Osteocyte (in vitro differentiated cells): ENCODE measurements around the gene NUDT3. TPM values are rescaled to one million over a fixed set of nuclear protein-coding genes. Genes with fewer than 3 reads are reported as not detected.
"Not testable (repeated sequence)": the region's sequence is repeated elsewhere in the genome, so short reads cannot be mapped to it uniquely, and the experiment has no call there.

ENCODE experiments used
- DNase-seq: peaks from one replicate; pipeline ENCODE4 v3.0.0; 2021; ENCODE audit warnings: mixed read lengths; ENCODE audit not compliant: unreplicated experiment; ENCODE audit errors: extremely low spot score
- H3K27ac Mint-ChIP-seq: one replicate; pipeline ENCODE4 v1.8.0; 2021; ENCODE audit warnings: mild to moderate bottlenecking, mixed read lengths; ENCODE audit not compliant: unreplicated experiment
- H3K27me3 Mint-ChIP-seq: one replicate; pipeline ENCODE4 v1.8.0; 2021; ENCODE audit warnings: mixed read lengths; ENCODE audit not compliant: unreplicated experiment
- H3K36me3 Mint-ChIP-seq: one replicate; pipeline ENCODE4 v1.8.0; 2021; ENCODE audit warnings: mixed read lengths; ENCODE audit not compliant: unreplicated experiment
- H3K4me1 Mint-ChIP-seq: one replicate; pipeline ENCODE4 v1.8.0; 2021; ENCODE audit warnings: mixed read lengths; ENCODE audit not compliant: unreplicated experiment
- H3K4me3 Mint-ChIP-seq: one replicate; pipeline ENCODE4 v1.8.0; 2021; ENCODE audit warnings: mild to moderate bottlenecking, moderate library complexity, mixed read lengths; ENCODE audit not compliant: unreplicated experiment
- H3K9me3 Mint-ChIP-seq: one replicate; pipeline ENCODE4 v1.8.0; 2021; ENCODE audit warnings: mixed read lengths; ENCODE audit not compliant: unreplicated experiment
- total RNA-seq: library from RNA; stranded (reverse); gene quantifications from 2 replicates; pipeline ENCODE4 v1.2.1, GENCODE V29; 2021
- TF ChIP-seq, protein P1 (sequence below): fragments of 200-600 bp; sonication (generic); IDR thresholded peaks from 2 replicates; pipeline ENCODE4 v1.5.0; 2021; ENCODE audit warnings: antibody characterized with exemption, mild to moderate bottlenecking, moderate library complexity

Gene NUDT3
- total RNA-seq, 1 donor from 2014 or later, result 32.0 TPM

GRCh38 chr6:34369385-34369784, 23.1 kb downstream of the NUDT3 start:
- Mint-ChIP-seq H3K4me3 (no peak overlapping the region), H3K9me3 (no peaks in the 10 kb centered on the region), H3K27ac (no peak overlapping the region), H3K27me3 (no peaks in the 10 kb centered on the region), H3K36me3 (no peaks in the 10 kb centered on the region), H3K4me1 (peaks cover 42% of the 10 kb centered on the region)
- TF ChIP-seq, protein P1, sequence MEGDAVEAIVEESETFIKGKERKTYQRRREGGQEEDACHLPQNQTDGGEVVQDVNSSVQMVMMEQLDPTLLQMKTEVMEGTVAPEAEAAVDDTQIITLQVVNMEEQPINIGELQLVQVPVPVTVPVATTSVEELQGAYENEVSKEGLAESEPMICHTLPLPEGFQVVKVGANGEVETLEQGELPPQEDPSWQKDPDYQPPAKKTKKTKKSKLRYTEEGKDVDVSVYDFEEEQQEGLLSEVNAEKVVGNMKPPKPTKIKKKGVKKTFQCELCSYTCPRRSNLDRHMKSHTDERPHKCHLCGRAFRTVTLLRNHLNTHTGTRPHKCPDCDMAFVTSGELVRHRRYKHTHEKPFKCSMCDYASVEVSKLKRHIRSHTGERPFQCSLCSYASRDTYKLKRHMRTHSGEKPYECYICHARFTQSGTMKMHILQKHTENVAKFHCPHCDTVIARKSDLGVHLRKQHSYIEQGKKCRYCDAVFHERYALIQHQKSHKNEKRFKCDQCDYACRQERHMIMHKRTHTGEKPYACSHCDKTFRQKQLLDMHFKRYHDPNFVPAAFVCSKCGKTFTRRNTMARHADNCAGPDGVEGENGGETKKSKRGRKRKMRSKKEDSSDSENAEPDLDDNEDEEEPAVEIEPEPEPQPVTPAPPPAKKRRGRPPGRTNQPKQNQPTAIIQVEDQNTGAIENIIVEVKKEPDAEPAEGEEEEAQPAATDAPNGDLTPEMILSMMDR, result no peak
- no peak for DNase-seq

DNA sequence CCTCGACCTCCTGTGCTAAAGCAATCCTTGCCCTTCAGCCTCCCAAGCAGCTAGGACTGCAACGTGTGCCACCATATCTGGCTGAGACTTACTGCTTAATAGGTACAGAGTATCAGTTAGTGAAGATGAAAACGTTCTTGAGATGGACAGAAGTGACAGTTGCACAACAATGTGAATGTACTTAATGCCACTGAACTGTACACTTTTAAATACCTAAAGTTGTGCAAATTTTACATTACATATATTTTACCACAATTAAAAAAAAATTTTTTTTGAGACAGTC, 25.9 kb downstream of the NUDT3 start:
- no peak overlapping the region for H3K4me3 Mint-ChIP-seq
- no peaks in the 10 kb centered on the region for H3K27me3 Mint-ChIP-seq
- no peak for DNase-seq
- peaks cover 56% of the 10 kb centered on the region for H3K4me1 Mint-ChIP-seq
- TF ChIP-seq, protein P1, result no peak
- H3K36me3 Mint-ChIP-seq, result no peaks in the 10 kb centered on the region
- no peaks in the 10 kb centered on the region for H3K9me3 Mint-ChIP-seq
- peak overlapping the region; percentile 69 for H3K27ac Mint-ChIP-seq

DNA sequence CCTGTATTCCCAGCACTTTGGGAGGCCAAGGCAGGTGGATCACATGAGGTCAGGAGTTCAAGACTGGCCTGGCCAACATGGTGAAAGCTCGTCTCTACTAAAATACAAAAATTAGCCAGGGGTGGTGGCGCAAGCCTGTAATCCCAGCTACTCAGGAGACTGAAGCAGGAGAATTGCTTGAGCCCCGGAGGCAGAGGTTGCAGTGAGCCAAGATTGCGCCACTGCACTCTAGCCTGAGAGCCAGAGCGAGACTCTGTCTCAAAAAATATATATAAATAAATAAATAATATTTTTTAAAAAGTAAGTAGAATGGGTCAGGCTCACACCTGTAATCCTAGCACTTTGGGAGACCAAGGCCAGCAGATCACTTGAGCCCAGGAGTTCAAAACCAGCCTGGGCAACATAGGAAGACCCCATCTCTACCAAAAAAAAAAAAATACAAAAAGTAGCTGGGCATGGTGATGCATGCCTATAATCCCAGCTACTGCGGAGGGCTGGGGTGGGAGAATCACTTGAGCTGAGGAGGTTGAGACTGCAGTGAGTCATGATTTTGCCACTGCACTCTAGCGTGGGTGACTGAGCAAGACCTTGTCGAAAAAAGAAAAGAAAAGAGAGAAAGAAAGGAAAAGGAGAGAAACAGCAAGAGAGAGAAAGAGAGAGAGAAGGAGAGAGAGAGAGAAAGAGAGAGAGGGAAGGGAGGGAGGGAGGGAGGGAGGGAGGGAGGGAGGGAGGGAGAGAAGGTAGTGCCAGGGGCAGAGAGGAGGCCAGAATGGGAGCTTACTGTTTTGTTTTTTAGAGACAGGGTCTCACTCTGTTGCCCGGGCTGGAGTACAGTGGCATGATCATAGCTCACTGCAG, 26.5 kb downstream of the NUDT3 start:
- not testable (repeated sequence) for H3K27me3 Mint-ChIP-seq, H3K36me3 Mint-ChIP-seq, H3K9me3 Mint-ChIP-seq, DNase-seq, H3K4me3 Mint-ChIP-seq
- Mint-ChIP-seq H3K27ac (peak overlapping the region; percentile 89), H3K4me1 (peaks cover 59% of the 10 kb centered on the region)

- H3K9me3 Mint-ChIP-seq, H3K27me3 Mint-ChIP-seq, H3K4me3 Mint-ChIP-seq, H3K27ac Mint-ChIP-seq, DNase-seq, H3K36me3 Mint-ChIP-seq: not testable (repeated sequence)
- peaks cover 67% of the 10 kb centered on the region for H3K4me1 Mint-ChIP-seq
Observed at GRCh38 chr6:34363681-34364075, 28.8 kb downstream of the NUDT3 start.

- Mint-ChIP-seq H3K27ac (no peak overlapping the region), H3K4me3 (no peak overlapping the region), H3K36me3 (no peaks in the 10 kb centered on the region), H3K27me3 (no peaks in the 10 kb centered on the region), H3K9me3 (no peaks in the 10 kb centered on the region), H3K4me1 (peaks cover 67% of the 10 kb centered on the region)
- TF ChIP-seq, protein P1, result no peak
- DNase-seq, result no peak
Observed at GRCh38 chr6:34362909-34363680, 29.4 kb downstream of the NUDT3 start.

GRCh38 chr6:34362176-34362575, 30.3 kb downstream of the NUDT3 start:
- Mint-ChIP-seq H3K27ac (no peak overlapping the region), H3K36me3 (no peaks in the 10 kb centered on the region), H3K4me3 (no peak overlapping the region), H3K27me3 (no peaks in the 10 kb centered on the region), H3K9me3 (no peaks in the 10 kb centered on the region), H3K4me1 (peaks cover 68% of the 10 kb centered on the region)
- DNase-seq, result no peak
- TF ChIP-seq, protein P1, result no peak
